Lower leg skin (tissue), 4 donors: ENCODE results near the gene CA9. TPM values are rescaled to one million over a fixed set of nuclear protein-coding genes. Genes with fewer than 3 reads are reported as not detected.

ENCODE experiments used
- DNase-seq, 2 donors: peaks; one replicate each; pipeline ENCODE4 v3.0.0-alpha.2; 2019; ENCODE audit warnings: low spot score in 2 of 2
- H3K4me3 ChIP-seq: fragments of 200-600 bp; sonication (generic); 2 replicates; pipeline ENCODE4 v1.5.1; 2017; ENCODE audit warnings: mild to moderate bottlenecking, low read depth; ENCODE audit not compliant: poor library complexity, severe bottlenecking
- POLR2A ChIP-seq, 2 donors: fragments of 450-650 bp; IDR thresholded peaks; one replicate each; pipeline ENCODE4 v1.6.1; 2016 to 2017; ENCODE audit warnings: antibody characterized with exemption in 2 of 2, mild to moderate bottlenecking in 1 of 2, moderate library complexity in 1 of 2
- WGBS, 2 donors: methylation state at CpG; one replicate each; pipeline ENCODE4 v1.1.5; 2018; 5-methylcytosine and 5-hydroxymethylcytosine counted together
- intact Hi-C: fragments of 100-400 bp; cut with DNase I; formaldehyde crosslinking; loops from one replicate; pipeline ENCODE4 v1.15.0; 2023; ENCODE audit warnings: low total_unique reads
- total RNA-seq, 4 donors: library from RNA; depleted of rRNA; stranded (reverse); fragments of >200 nt; gene quantifications; one replicate each; pipeline ENCODE4 v1.1.0, GENCODE V29; 2016
- TF ChIP-seq, protein P1 (sequence below), 3 donors: fragments of 450-650 bp; IDR thresholded peaks; one replicate each; pipeline ENCODE4 v1.5.1; 2016; ENCODE audit warnings: antibody characterized with exemption in 3 of 3, mild to moderate bottlenecking in 3 of 3, moderate library complexity in 2 of 3

CA9 gene
- total RNA-seq, 4 donors from 2014 or later: 0.25 to 22.2 (median 4.2) TPM

DNA sequence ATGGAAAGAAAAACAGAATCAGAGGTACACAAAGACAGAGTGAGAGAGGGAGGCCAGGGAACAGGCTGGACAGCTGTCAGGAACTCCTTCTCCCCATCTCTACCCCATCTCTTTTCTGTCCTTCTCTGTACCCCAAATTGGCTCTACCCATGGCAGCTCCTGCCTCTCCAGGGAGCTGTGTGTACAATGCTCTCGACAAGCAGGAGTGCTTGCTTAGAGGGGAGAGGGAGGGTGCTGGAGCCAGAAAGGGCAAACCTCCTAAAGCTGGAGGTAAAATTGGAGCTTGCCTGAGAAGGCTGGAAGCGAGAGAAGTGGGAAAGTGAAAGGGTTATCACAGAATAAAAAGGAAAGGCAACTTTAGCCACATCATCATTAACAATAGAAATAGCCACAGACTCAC lies 9.6 kb downstream of the CA9 start:
- 74 to 76% methylated on average over 2 of the region's 2 CpGs for WGBS, 2 donors
- intact Hi-C loops: no loop called here
- TF ChIP-seq, protein P1, sequence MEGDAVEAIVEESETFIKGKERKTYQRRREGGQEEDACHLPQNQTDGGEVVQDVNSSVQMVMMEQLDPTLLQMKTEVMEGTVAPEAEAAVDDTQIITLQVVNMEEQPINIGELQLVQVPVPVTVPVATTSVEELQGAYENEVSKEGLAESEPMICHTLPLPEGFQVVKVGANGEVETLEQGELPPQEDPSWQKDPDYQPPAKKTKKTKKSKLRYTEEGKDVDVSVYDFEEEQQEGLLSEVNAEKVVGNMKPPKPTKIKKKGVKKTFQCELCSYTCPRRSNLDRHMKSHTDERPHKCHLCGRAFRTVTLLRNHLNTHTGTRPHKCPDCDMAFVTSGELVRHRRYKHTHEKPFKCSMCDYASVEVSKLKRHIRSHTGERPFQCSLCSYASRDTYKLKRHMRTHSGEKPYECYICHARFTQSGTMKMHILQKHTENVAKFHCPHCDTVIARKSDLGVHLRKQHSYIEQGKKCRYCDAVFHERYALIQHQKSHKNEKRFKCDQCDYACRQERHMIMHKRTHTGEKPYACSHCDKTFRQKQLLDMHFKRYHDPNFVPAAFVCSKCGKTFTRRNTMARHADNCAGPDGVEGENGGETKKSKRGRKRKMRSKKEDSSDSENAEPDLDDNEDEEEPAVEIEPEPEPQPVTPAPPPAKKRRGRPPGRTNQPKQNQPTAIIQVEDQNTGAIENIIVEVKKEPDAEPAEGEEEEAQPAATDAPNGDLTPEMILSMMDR (IDR thresholded peaks at IDR 0.05): no peak
- TF ChIP-seq POLR2A (IDR thresholded peaks at IDR 0.05): no peak
- H3K4me3 ChIP-seq: no peak overlapping the region
- no peak for DNase-seq

DNA sequence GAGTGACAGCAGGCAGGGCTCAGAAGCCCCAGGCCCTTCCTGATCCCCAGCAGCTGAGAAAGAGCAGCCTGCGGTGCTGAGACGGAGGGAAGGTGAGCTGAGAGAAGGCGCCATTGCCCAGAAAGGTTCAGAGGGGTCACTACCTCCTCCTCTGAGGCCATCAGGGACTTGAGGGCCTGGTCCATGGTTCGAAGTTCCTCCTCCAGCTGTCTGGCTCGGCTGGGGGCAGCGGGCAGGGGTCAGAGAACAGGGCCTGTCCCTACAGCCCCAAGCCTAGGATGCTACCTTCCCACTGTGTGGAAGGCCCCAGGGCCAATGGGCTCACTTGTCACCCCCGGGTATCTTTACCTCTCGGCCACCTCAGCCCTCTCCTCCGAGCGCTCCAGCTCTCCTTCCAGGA lies 11.2 kb downstream of the CA9 start:
- DNase-seq: no peak
- no peak overlapping the region for H3K4me3 ChIP-seq
- TF ChIP-seq, protein P1 (IDR thresholded peaks at IDR 0.05): no peak
- no peak for TF ChIP-seq POLR2A (IDR thresholded peaks at IDR 0.05)
- intact Hi-C loops: no loop called here
- WGBS, 2 donors: 95 to 96% methylated on average over 10 of the region's 10 CpGs

DNA sequence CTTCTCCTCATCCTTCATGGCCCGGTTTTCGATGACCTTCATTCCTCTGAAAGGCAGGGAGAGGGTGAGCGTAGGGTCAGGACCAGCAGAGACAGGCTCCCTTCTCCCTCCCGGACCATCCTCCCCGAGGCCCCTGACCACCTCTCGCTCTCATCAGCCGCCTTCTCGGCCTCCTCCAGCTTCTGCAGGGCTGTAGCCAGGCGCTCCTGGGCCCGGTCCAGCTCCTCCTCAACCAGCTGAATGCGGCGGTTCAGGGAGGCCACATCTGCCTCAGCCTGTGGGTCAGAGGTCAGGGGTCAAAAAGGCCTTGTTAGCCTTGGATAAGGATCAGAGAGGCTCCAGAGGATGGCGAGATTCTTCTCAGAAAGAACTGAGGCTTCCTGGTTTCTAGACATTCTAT lies 11.8 kb downstream of the CA9 start:
- H3K4me3 ChIP-seq: no peak overlapping the region
- WGBS, 2 donors: 83 to 86% methylated on average over 13 of the region's 13 CpGs
- intact Hi-C loops: no loop called here
- TF ChIP-seq POLR2A (IDR thresholded peaks at IDR 0.05): no peak
- TF ChIP-seq, protein P1 (IDR thresholded peaks at IDR 0.05): no peak
- no peak for DNase-seq

DNA sequence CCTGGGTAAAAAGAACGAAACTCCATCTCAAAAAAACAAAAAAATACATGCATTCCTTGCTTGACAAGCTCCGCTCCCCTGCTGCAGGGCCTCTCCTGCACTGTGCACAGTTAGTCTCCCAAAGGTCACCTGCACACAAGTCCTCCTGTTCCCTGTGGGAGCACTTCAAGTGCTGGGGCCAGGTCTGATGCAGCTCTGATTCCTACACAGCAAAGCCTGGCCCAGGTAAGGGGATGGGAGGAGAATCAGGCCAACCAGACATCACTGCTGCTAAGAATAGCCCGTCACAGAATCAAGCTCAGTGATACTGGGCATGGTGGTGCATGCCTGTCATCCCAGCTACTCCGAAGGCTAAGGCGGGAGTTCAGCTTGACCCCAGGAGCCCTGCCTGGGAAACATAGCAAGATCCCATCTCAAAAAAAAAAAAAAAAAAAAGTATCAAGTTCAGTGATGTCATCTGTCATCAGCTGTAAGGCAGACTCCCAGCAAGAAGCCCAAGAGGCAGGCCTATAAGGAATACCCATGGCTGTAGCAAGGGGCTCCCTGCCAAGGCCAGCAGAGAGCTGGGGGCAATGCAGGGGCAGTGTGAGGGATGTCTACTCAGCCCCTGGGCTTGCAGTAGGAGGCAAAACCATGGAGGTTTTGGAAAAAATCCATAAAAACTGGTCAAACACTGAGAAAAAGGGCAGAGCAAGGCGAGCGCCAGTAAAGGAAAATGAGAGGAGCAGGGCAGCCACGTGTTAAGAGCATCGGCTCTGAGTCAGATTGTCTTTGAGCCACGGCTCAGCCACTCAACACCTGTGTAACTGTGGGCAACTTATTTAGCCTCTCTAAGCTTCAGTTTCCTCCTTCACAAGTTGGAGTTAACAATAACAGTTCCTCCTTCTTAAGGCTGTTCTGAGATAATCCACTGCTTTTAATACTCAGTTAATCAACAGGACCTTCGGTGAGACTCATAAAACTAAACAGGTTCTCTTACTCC lies 12.8 kb downstream of the CA9 start:
- no peak overlapping the region for H3K4me3 ChIP-seq
- WGBS, 2 donors: 59 to 61% methylated on average over 11 of the region's 11 CpGs
- intact Hi-C loops: no loop called here
- TF ChIP-seq, protein P1 (IDR thresholded peaks at IDR 0.05): no peak
- no peak for TF ChIP-seq POLR2A (IDR thresholded peaks at IDR 0.05)
- DNase-seq: no peak

DNA sequence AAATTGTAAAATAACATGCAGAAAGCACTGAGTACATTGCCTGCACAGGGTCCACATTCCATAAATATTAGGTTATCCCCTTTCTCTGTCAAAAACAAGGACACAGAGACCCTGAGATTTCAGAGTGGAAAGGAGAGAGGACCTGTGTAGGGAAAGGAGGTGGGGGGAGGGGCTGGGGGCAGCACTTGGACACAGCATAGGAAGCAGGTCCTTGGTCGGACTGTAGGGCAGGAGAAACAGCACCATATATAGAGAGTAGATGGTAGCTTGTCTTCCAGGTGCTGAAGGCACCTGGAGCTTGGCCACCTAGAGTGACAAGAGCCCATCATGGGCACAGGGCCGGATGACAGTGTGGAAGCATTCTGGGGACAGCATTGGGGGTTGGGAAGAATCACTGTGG lies 13.6 kb downstream of the CA9 start:
- no peak overlapping the region for H3K4me3 ChIP-seq
- WGBS, 2 donors: 69 to 83% methylated on average over 2 of the region's 2 CpGs
- TF ChIP-seq POLR2A (IDR thresholded peaks at IDR 0.05): no peak
- TF ChIP-seq, protein P1 (IDR thresholded peaks at IDR 0.05): no peak
- intact Hi-C loops: no loop called here
- DNase-seq: no peak
